ENCODE measurements around the gene WIPF3. TPM values are rescaled to one million over a fixed set of nuclear protein-coding genes. Genes with fewer than 3 reads are reported as not detected.
"Not testable (repeated sequence)": the region's sequence is repeated elsewhere in the genome, so short reads cannot be mapped to it uniquely, and the experiment has no call there.

Gene WIPF3
- total RNA-seq, 2 donors from 2014 or later = 20.8 to 21.4 TPM

GRCh38 chr7:29961611-29962010, 155.3 kb downstream of the WIPF3 start:
- DNase-seq (ENCODE audit: low spot score); intact Hi-C loops (cut with DNase I): not testable (repeated sequence)

GRCh38 chr7:29962035-29962434, 155.7 kb downstream of the WIPF3 start:
- intact Hi-C loops (cut with DNase I) = no loop called here
- DNase-seq (ENCODE audit: low spot score) = no peak

- DNase-seq (ENCODE audit: low spot score) = no peak
These were observed 158.7 kb downstream of the WIPF3 start for GRCh38 chr7:29965030-29965429.

More at GRCh38 chr7:29965030-29965429, 158.7 kb downstream of the WIPF3 start:
- intact Hi-C loops (cut with DNase I) = no loop called here

Other genes starting within 250 kb of the WIPF3 start
- gene PRR15, start 242.7 kb upstream of the WIPF3 start, total RNA-seq = 1 to 10 TPM in 1 of 2 donors, under 1 TPM in 1; 0.88 to 1.1 TPM
- 10 to 100 TPM; 50.6 to 57.9 TPM for gene SCRN1, start 183.3 kb downstream of the WIPF3 start, total RNA-seq
- 10 to 100 TPM; 25.4 to 27.9 TPM for gene FKBP14, start 220.2 kb downstream of the WIPF3 start, total RNA-seq
- gene PLEKHA8, start 221.9 kb downstream of the WIPF3 start, total RNA-seq = 10 to 100 TPM; 11.1 to 13.0 TPM